IMR-90 (cell line): ENCODE measurements around the gene ARHGEF33. TPM values are rescaled to one million over a fixed set of nuclear protein-coding genes. Genes with fewer than 3 reads are reported as not detected.

ENCODE experiments used
- ATAC-seq: fragments of 200-7000 bp; cut with Tn5 transposase; 2 replicates; pipeline ENCODE4 v1.9.1; 2020; ENCODE audit warnings: low read depth, mild to moderate bottlenecking, moderate library complexity
- BruUV-seq: library from RNA; stranded (reverse); fragments of 400-500 nt; replicated peaks from 2 replicates; lab custom pipeline; 2021; lab: Mats Ljungman, UMichigan
- CTCF ChIA-PET: fragments of 300-600 bp; formaldehyde crosslinking; extraction: SDS; loops from one replicate; lab custom pipeline; 2021; ENCODE audit warnings: antibody characterized with exemption; lab: Yijun Ruan, JAX
- POLR2A ChIA-PET: fragments of 300-600 bp; sonication (Branson Sonifier 250); formaldehyde crosslinking; loops from one replicate; lab custom pipeline; 2022; ENCODE audit warnings: antibody characterized with exemption; ENCODE audit not compliant: unreplicated experiment; lab: Charles Lee
- DNase-seq: peaks from one replicate; pipeline ENCODE4 v3.0.0; 2013
- H2AFZ ChIP-seq: replicated peaks from 2 replicates; pipeline ENCODE3; 2013; ENCODE audit warnings: low read length, mild to moderate bottlenecking; ENCODE audit not compliant: poor library complexity
- H2AK5ac ChIP-seq: 2 replicates; pipeline ENCODE4 v1.6.1; 2013; ENCODE audit warnings: low read depth, low read length, inconsistent platforms
- H2AK9ac ChIP-seq: replicated peaks from 2 replicates; pipeline ENCODE3; 2013; ENCODE audit warnings: mild to moderate bottlenecking, low read depth, low read length, moderate library complexity; ENCODE audit not compliant: poor library complexity
- H2BK120ac ChIP-seq: 2 replicates; pipeline ENCODE4 v1.6.1; 2013; ENCODE audit warnings: low read depth, low read length, inconsistent platforms
- H2BK15ac ChIP-seq: 3 replicates; pipeline ENCODE4 v1.6.1; 2013; ENCODE audit warnings: low read depth, low read length, inconsistent platforms
- H2BK20ac ChIP-seq: 2 replicates; pipeline ENCODE4 v1.6.1; 2013; ENCODE audit warnings: low read depth, mild to moderate bottlenecking, inconsistent platforms, low read length, moderate library complexity
- H2BK5ac ChIP-seq: 2 replicates; pipeline ENCODE4 v1.6.1; 2013; ENCODE audit warnings: mild to moderate bottlenecking, low read depth, low read length, inconsistent platforms; ENCODE audit not compliant: poor library complexity, severe bottlenecking
- H3K14ac ChIP-seq: replicated peaks from 2 replicates; pipeline ENCODE4 v1.6.1; 2013; ENCODE audit warnings: low read depth, low read length, inconsistent platforms
- H3K18ac ChIP-seq: 2 replicates; pipeline ENCODE4 v1.6.1; 2013; ENCODE audit warnings: low read depth, low read length, control low read depth
- H3K23ac ChIP-seq: 2 replicates; pipeline ENCODE4 v1.6.1; 2013; ENCODE audit warnings: low read depth, low read length, inconsistent platforms
- H3K27ac ChIP-seq: 2 replicates; pipeline ENCODE4 v1.5.1; 2013; ENCODE audit warnings: mild to moderate bottlenecking, control low read depth, low read length; ENCODE audit not compliant: insufficient read depth
- H3K27me3 ChIP-seq: 2 replicates; pipeline ENCODE4 v1.6.1; 2013; ENCODE audit warnings: low read length; ENCODE audit not compliant: control insufficient read depth, insufficient read depth
- H3K36me3 ChIP-seq: 2 replicates; pipeline ENCODE4 v1.6.1; 2013; ENCODE audit warnings: low read length, mixed read lengths; ENCODE audit not compliant: control insufficient read depth, insufficient read depth
- H3K4ac ChIP-seq: 2 replicates; pipeline ENCODE4 v1.6.1; 2013; ENCODE audit warnings: low read depth, low read length, inconsistent platforms
- H3K4me1 ChIP-seq: 2 replicates; pipeline ENCODE4 v1.6.1; 2013; ENCODE audit warnings: low read length, mixed read lengths; ENCODE audit not compliant: control insufficient read depth, insufficient read depth
- H3K4me2 ChIP-seq: 2 replicates; pipeline ENCODE4 v1.6.1; 2013; ENCODE audit warnings: low read depth, mild to moderate bottlenecking, control low read depth, low read length, moderate library complexity
- H3K4me3 ChIP-seq: 2 replicates; pipeline ENCODE4 v1.5.1; 2013; ENCODE audit warnings: low read depth, mild to moderate bottlenecking, control low read depth, low read length, moderate library complexity; ENCODE audit not compliant: insufficient read depth
- H3K56ac ChIP-seq: 2 replicates; pipeline ENCODE4 v1.6.1; 2013; ENCODE audit warnings: low read length, inconsistent platforms; ENCODE audit not compliant: insufficient read depth; ENCODE audit errors: extremely low read depth
- H3K79me1 ChIP-seq, 2 experiments: 2 replicates each; pipeline ENCODE4 v1.6.1; 2013; ENCODE audit warnings: low read length in 2 of 2, inconsistent platforms in 1 of 2, low read depth in 1 of 2
- H3K9ac ChIP-seq: 2 replicates; pipeline ENCODE4 v1.6.1; 2013; ENCODE audit warnings: low read depth, low read length, control low read depth
- H3K9me1 ChIP-seq: 2 replicates; pipeline ENCODE4 v1.6.1; 2013; ENCODE audit warnings: low read length, inconsistent platforms; ENCODE audit not compliant: insufficient read depth
- H3K9me3 ChIP-seq: 2 replicates; pipeline ENCODE4 v1.6.1; 2013; ENCODE audit warnings: low read length; ENCODE audit not compliant: control insufficient read depth, insufficient read depth
- H4K20me1 ChIP-seq: 2 replicates; pipeline ENCODE4 v1.6.1; 2013; ENCODE audit warnings: low read length, inconsistent platforms; ENCODE audit not compliant: insufficient read depth
- H4K5ac ChIP-seq: 2 replicates; pipeline ENCODE4 v1.6.1; 2013; ENCODE audit warnings: mild to moderate bottlenecking, low read depth, low read length, control low read depth
- H4K8ac ChIP-seq, 2 experiments: 2 replicates each; pipeline ENCODE4 v1.6.1; 2013; ENCODE audit warnings: low read depth in 2 of 2, low read length in 2 of 2, control low read depth in 1 of 2, inconsistent platforms in 1 of 2
- H4K91ac ChIP-seq: 2 replicates; pipeline ENCODE4 v1.6.1; 2013; ENCODE audit warnings: low read depth, low read length, inconsistent platforms; ENCODE audit not compliant: insufficient read depth
- CHD1 ChIP-seq: IDR thresholded peaks from 2 replicates; pipeline ENCODE4 v1.6.1; 2012; ENCODE audit warnings: low read depth, low read length, improper control_type of control experiment
- CTCF ChIP-seq: conservative IDR thresholded peaks from 2 replicates; pipeline ENCODE4 v1.5.1; 2012; ENCODE audit warnings: mild to moderate bottlenecking, low read depth, low read length, improper control_type of control experiment
- FOS ChIP-seq: fragments of 150-350 bp; IDR thresholded peaks from 2 replicates; pipeline ENCODE4 v1.6.1; 2016; ENCODE audit warnings: low read depth, low read length
- MAZ ChIP-seq: IDR thresholded peaks from 2 replicates; pipeline ENCODE4 v1.6.1; 2012; ENCODE audit warnings: low read depth, mild to moderate bottlenecking, low read length, improper control_type of control experiment, moderate library complexity, borderline replicate concordance
- MXI1 ChIP-seq: IDR thresholded peaks from 2 replicates; pipeline ENCODE4 v1.6.1; 2012; ENCODE audit warnings: low read depth, mild to moderate bottlenecking, low read length, moderate library complexity, borderline replicate concordance
- NFE2L2 ChIP-seq: fragments of 150-350 bp; IDR thresholded peaks from 2 replicates; pipeline ENCODE4 v1.6.1; 2016; ENCODE audit warnings: low read depth, mild to moderate bottlenecking, low read length
- RCOR1 ChIP-seq: IDR thresholded peaks from 2 replicates; pipeline ENCODE4 v1.6.1; 2012; ENCODE audit warnings: mild to moderate bottlenecking, low read length, improper control_type of control experiment; ENCODE audit not compliant: insufficient replicate concordance
- RFX5 ChIP-seq: IDR thresholded peaks from 2 replicates; pipeline ENCODE4 v1.8.0; 2012; ENCODE audit warnings: low read depth, mild to moderate bottlenecking, low read length, moderate library complexity
- USF2 ChIP-seq: fragments of 150-350 bp; IDR thresholded peaks from 2 replicates; pipeline ENCODE4 v1.6.1; 2017; ENCODE audit warnings: mild to moderate bottlenecking, antibody characterized with exemption, low read length, low read depth
- dilution Hi-C: fragments of 300-500 bp; cut with HindIII; formaldehyde crosslinking; loops from one replicate; pipeline ENCODE4 v1.14.3; 2018; ENCODE audit warnings: low sequenced_read_pairs; ENCODE audit not compliant: unreplicated experiment
- in situ Hi-C: fragments of 300-500 bp; cut with MboI; formaldehyde crosslinking; loops from 3 replicates; pipeline ENCODE4 v1.14.3; 2019; ENCODE audit warnings: low sequenced_read_pairs, inconsistent platforms, mixed read lengths
- intact Hi-C: fragments of 100-400 bp; cut with micrococcal nuclease; formaldehyde crosslinking; loops from 2 replicates; pipeline ENCODE4 v1.10.0; 2022
- polyA plus RNA-seq, 3 experiments: library from polyadenylated mRNA; depleted of rRNA; stranded (reverse); fragments of >200 nt; gene quantifications; 2 replicates each; pipeline ENCODE4 v1.2.3, GENCODE V29; 2012; ENCODE audit warnings: low replicate concordance in 1 of 3
- total RNA-seq: library from RNA; depleted of rRNA; stranded (reverse); fragments of >200 nt; gene quantifications from 2 replicates; pipeline ENCODE4 v1.2.3, GENCODE V29; 2012

ARHGEF33 gene
- total and polyA plus RNA-seq, 2 of the 4 experiments (the other 2 are of a cell fraction): 0.18 to 0.21 TPM

DNA sequence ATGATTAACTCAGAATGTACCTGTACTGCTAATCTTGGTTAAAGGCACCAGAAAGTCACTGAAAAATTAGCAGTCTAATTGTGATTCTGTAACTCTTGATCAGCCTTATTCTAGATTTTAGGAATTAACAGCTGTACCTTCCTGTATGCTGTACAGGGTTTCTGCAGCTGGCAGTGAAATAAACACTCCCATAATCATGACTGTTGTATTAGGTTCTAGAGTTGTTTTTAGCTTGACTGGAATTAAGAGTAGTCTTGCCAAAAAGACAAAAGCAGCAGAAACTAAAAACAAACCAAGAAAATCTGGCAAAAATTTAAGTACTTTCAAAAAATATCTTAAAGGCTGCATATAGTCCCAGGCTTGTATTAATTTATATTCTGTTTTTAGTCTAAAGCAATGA is 127.7 kb downstream of the ARHGEF33 start:
- Histone ChIP-seq H3K27me3 (no peaks in the 10 kb centered on the region), H2BK5ac (no peak overlapping the region), H4K20me1 (no peaks in the 10 kb centered on the region), H3K18ac (no peak overlapping the region), H3K4me1 (no peaks in the 10 kb centered on the region), H3K4me2 (no peak overlapping the region), H2BK120ac (no peak overlapping the region), H3K9ac (no peak overlapping the region), H3K4ac (no peak overlapping the region), H3K23ac (no peak overlapping the region), H3K27ac (no peak overlapping the region), H3K36me3 (peaks cover 8% of the 10 kb centered on the region), H3K79me1 (no peaks in the 10 kb centered on the region; a peak in 1 of 4 replicates), H2AK9ac (no peak overlapping the region), H3K56ac (no peak overlapping the region), H3K9me3 (no peaks in the 10 kb centered on the region), H4K5ac (no peak overlapping the region), H3K9me1 (no peaks in the 10 kb centered on the region), H2BK15ac (no peak overlapping the region), H2AFZ (no peak overlapping the region), H2AK5ac (no peak overlapping the region), H4K91ac (no peak overlapping the region), H2BK20ac (no peak overlapping the region), H3K14ac (no peak overlapping the region), H3K4me3 (no peak overlapping the region), H4K8ac (no peak overlapping the region)
- TF ChIP-seq RFX5: no peak
- TF ChIP-seq CTCF: no peak
- TF ChIP-seq USF2: no peak
- no peak for TF ChIP-seq CHD1
- TF ChIP-seq MAZ: no peak
- TF ChIP-seq MXI1: no peak
- TF ChIP-seq RCOR1: no peak
- no peak for TF ChIP-seq FOS
- TF ChIP-seq NFE2L2: no peak
- dilution Hi-C loops: no loop called here
- no peak for ATAC-seq
- DNase-seq: no peak
- no TSS peak for BruUV-seq
- in situ Hi-C loops: no loop called here
- ChIA-PET CTCF (no interaction called here), POLR2A (no interaction called here)
- intact Hi-C loops: no loop called here
